IPS-18c (cell line): Measurements from ENCODE around the gene DNAJB14.
A peak's percentile ranks its signal among the peaks of the same experiment; 100 is the strongest.
"Not testable (repeated sequence)": the region's sequence is repeated elsewhere in the genome, so short reads cannot be mapped to it uniquely, and the experiment has no call there.

ENCODE experiments used
- H3K4me3 ChIP-seq: 2 replicates; pipeline ENCODE4 v1.7.0; 2013; ENCODE audit warnings: low read depth, mild to moderate bottlenecking, low read length, moderate library complexity; ENCODE audit not compliant: insufficient read depth
- H3K9me3 ChIP-seq: one replicate; pipeline ENCODE4 v1.6.1; 2013; ENCODE audit warnings: mild to moderate bottlenecking, low read length, moderate library complexity; ENCODE audit not compliant: control insufficient read depth, insufficient read depth

Gene DNAJB14

GRCh38 chr4:99946356-99947189, at the start of gene DNAJB14:
Gene DNAJB14, minus strand, starts transcription at chr4:99946618. Its CDS starts 47 bp downstream, at chr4:99946571.
- peak within 1 kb of the TSS; percentile 74 for H3K4me3 ChIP-seq
- H3K9me3 ChIP-seq, result no peaks in the 10 kb centered on the region

- Histone ChIP-seq H3K9me3 (no peaks in the 10 kb centered on the region), H3K4me3 (no peak overlapping the region)
Observed at GRCh38 chr4:99991741-99992140, 45.3 kb upstream of the DNAJB14 start.

DNA sequence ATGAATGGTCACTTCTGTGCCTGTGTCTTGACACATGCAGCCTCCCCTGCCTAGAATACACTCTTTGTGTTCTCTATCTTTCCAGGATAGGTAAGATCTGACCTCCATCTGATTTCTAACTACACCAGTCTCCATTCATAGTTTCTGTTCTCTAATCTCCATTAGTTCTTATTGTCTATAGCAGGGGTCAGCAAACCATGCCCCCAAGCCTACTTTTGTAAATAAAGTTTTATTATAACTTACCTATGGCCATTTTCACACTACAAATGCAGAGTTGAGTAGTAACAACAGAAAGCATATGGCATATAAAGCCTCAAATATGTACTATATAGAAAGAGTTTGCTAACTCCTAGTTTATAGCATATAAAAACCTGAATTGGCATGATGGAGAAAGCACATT, 41.3 kb upstream of the DNAJB14 start:
- no peak overlapping the region for H3K4me3 ChIP-seq
- no peaks in the 10 kb centered on the region for H3K9me3 ChIP-seq

- no peaks in the 10 kb centered on the region for H3K9me3 ChIP-seq
- H3K4me3 ChIP-seq, result no peak overlapping the region
Observed at GRCh38 chr4:99986792-99987191, 40.4 kb upstream of the DNAJB14 start.

DNA sequence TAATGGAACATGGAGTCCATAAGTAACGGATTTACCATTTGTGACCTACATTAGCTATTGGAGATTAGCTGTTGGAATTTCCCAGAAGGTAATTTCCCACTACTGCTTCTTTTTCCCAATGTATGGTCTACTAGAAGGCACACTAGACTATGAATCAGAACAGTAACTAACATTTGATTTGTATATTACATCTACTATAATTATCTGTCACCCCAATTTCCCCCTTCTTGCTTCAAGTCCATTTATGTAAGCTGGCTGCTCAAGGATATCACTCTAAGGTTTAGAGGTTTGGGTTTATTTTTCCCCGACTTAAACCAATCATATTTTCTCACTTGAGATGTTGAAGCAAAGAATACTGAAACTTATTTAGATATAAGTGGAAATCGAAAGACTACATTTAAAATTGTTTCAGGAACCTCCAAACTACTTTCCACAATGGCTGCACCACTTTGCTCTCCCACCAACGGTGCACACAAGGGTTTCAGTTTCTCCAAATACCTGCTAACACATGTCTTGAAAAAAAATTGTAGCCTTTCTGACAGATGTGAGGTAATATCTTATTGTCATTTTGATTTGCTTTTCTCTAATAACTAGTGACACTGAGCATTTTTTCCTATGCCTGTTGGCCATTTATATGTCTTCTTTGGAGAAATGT, 37.0 kb upstream of the DNAJB14 start:
- Histone ChIP-seq H3K9me3 (no peaks in the 10 kb centered on the region), H3K4me3 (no peak overlapping the region)

- no peaks in the 10 kb centered on the region for H3K9me3 ChIP-seq
- no peak overlapping the region for H3K4me3 ChIP-seq
Observed at GRCh38 chr4:99979872-99980271, 33.5 kb upstream of the DNAJB14 start.

DNA sequence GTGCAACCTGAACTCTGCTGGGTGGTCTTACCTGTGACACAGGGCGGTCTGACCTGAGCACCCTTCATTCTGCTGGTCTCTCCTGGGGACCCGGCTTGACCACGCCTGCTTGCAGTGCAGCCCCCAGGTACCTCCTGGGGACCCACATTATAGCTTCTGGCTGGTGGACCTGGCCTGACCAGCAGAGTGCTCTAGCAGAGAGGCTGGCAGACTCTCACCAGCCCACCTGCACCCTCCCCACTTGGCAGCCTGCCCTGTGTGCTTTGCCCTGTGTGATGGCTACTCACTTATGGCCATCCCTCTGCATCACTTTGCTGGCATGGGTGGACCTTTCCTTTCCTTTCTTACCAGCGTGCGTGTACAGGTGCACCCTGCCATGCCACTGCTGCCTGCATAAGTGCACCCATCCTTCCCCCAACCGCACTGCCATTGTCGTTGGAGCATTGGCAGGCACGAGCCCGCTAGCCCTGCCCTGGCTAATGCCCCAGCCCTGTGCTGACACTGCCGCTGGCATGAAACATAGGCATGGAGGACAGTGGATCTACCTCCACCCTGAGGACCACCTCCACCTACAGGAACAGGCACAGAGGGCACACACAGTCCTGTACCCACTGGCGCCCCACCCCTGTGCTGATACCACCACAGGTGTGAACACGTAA, 25.2 kb upstream of the DNAJB14 start:
- Histone ChIP-seq H3K4me3 (no peak overlapping the region), H3K9me3 (peaks cover 2% of the 10 kb centered on the region)

DNA sequence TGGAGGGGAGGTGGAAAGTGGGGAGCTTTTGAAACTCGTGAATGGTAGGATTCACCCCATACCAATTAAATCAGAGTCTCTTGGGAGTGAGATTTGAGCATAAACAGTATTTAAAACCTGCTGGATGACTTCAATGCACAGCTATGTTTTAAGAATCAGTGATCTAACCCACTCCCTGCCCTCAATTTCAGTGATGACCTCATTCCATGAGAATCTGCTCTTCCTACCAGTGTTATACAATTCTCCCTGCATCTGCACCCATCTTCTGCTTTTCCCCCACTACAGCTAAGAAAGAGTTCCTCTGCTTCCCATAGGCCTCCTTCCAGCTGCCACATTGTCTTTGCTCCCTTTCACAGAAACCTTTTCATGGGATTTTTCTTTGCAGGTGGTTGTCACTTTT, 21.9 kb upstream of the DNAJB14 start:
- Histone ChIP-seq H3K9me3 (no peaks in the 10 kb centered on the region), H3K4me3 (no peak overlapping the region)

DNA sequence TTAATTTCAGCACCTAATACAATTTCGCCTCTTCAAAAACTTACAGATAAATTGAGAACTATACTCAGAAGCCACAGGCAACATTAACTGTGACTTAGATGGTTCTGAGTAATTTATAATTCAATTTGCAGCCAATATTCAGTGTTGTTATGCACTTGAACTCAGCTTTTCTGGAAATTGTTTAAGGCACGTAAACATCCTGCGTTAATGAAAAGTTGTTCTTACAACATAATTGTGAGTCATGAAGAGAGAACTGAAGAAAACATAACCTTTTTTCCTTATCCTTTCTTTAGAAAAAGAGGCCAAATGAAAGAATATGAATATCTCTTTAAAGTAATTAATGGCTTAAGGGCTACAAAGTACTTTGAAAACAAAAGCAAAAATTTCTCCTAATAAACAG, 20.3 kb upstream of the DNAJB14 start:
- no peak overlapping the region for H3K4me3 ChIP-seq
- no peaks in the 10 kb centered on the region for H3K9me3 ChIP-seq

DNA sequence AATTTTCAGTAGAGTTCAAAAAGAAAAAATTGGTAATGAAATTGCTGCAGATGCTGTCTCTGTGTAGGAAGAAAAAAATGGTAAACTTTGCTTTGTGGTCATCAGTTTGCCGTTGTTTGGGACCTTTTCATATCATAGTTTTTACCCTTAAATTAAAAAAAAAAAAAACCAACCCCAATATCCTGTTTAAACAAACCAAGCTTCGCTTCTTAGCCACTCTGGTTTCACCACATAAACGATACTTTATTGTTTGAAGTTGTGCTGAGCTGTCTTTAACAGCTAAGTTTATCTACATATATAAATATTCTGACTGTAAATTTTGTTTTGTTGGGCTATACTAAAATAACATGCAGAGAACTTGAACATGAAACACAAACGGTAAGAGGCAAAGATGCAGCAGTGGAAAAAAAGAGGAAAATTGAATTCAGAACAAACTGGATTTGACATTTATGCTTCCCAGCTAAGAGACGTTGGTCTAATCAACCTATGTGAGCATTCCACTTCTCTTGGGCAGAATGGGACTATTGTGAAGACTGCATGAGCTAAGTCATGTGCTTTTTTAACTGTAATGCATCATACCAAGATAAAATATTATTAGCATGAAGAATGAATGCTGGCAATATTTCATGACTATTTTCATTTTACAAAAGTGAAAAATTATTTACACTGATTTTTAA, 19.4 kb upstream of the DNAJB14 start:
- Histone ChIP-seq H3K4me3 (no peak overlapping the region), H3K9me3 (no peaks in the 10 kb centered on the region)

- Histone ChIP-seq H3K4me3 (no peak overlapping the region), H3K9me3 (no peaks in the 10 kb centered on the region)
Observed at GRCh38 chr4:99965173-99965572, 18.8 kb upstream of the DNAJB14 start.

DNA sequence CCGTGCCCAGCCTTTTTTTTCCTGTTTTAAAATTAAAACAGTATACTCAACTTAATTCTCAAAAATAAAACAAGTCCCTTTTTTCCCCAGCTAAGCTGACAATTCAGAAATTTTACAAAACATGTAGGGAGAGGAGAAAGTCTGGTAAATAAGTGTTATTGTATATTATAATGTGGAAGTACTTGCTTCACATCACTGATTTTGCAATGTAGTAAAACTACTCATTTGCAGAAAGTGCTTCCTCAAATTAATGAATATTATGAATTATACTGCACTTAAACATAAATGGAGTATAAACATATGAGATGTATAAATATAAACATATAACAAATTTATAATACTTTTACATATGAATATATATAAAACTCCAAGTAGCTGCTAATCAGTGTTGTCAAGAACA, 15.3 kb upstream of the DNAJB14 start:
- Histone ChIP-seq H3K4me3 (no peak overlapping the region), H3K9me3 (no peaks in the 10 kb centered on the region)

- H3K4me3 ChIP-seq, result no peak overlapping the region
- no peaks in the 10 kb centered on the region for H3K9me3 ChIP-seq
Observed at GRCh38 chr4:99960648-99961047, 14.2 kb upstream of the DNAJB14 start.

DNA sequence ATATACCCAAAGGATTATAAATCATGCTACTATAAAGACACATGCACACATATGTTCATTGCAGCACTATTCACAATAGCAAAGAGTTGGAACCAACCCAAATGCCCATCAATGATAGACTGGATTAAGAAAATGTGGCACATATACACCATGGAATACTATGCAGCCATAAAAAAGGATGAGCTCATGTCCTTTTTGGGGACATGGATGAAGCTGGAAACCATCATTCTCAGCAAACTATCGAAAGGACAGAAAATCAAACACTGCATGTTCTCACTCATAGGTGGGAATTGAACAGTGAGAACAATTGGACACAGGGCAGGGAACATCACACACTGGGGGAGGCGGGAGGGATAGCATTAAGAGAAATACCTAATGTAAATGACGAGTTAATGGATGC, 11.8 kb upstream of the DNAJB14 start:
- H3K4me3 ChIP-seq, H3K9me3 ChIP-seq: not testable (repeated sequence)

DNA sequence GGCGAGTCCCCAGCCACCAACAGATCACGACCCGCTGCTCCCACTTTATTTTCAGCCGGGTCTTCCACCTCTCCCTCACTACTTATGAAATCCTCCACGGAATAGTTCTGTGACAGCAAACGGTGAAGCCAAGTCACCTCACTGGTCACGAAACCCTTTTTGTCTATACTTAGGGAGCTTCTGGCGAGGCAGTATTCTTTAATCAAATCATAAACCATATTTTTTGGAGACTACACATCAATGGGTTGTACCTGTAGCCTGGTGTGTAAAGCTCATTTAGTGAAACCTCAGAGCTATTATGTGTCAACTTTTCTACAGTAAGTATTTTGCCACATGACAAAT, 4.5 kb upstream of the DNAJB14 start:
- H3K9me3 ChIP-seq, result no peaks in the 10 kb centered on the region
- peak overlapping the region; percentile 71 for H3K4me3 ChIP-seq

- Histone ChIP-seq H3K4me3 (peak within 1 kb of the TSS; percentile 72), H3K9me3 (no peaks in the 10 kb centered on the region)
Observed at GRCh38 chr4:99949999-99950912, 3.8 kb upstream of the DNAJB14 start, which contains the start of gene H2AZ1. Gene H2AZ1, minus strand, starts transcription at chr4:99950275. Its CDS starts 105 bp downstream, at chr4:99950170.
